ENCODE data around the gene ATOX1. TPM values are rescaled to one million over a fixed set of nuclear protein-coding genes. Genes with fewer than 3 reads are reported as not detected.
"Not testable (repeated sequence)": the region's sequence is repeated elsewhere in the genome, so short reads cannot be mapped to it uniquely, and the experiment has no call there.

The ATOX1 gene
- total and polyA plus RNA-seq, 2 of the 4 experiments (the other 2 are of a cell fraction), result 56.3 to 360 TPM

- Histone ChIP-seq H4K5ac (ENCODE audit: low read depth, low read length) (no peak overlapping the region), H3K36me3 (ENCODE audit: control insufficient read depth, insufficient read depth, low read length) (peaks cover 14% of the 10 kb centered on the region; the same call in 1 of the 2 replicates), H3K9ac (ENCODE audit: low read depth, low read length) (no peak overlapping the region), H2BK20ac (ENCODE audit: low read depth, low read length) (no peak overlapping the region), H2AK9ac (replicated peaks; ENCODE audit: low read depth, low read length, poor library complexity) (no peak overlapping the region), H3K14ac (replicated peaks; ENCODE audit: low read depth, low read length) (no peak overlapping the region), H3K79me1 (ENCODE audit: low read depth in 1 of 2, low read length in 2 of 2) (peaks cover 5 to 25% of the 10 kb centered on the region in 2 experiments; a peak in 3 of 4 replicates), H4K91ac (ENCODE audit: insufficient read depth, low read depth, low read length) (no peak overlapping the region), H3K9me3 (ENCODE audit: control insufficient read depth, insufficient read depth, low read length) (no peaks in the 10 kb centered on the region), H2BK15ac (ENCODE audit: low read depth, low read length) (no peak overlapping the region), H3K27me3 (ENCODE audit: control insufficient read depth, insufficient read depth, low read length) (no peaks in the 10 kb centered on the region), H3K4me2 (ENCODE audit: low read depth, low read length) (peak overlapping the region; percentile 54; the same call in 1 of the 2 replicates), H3K4me3 (ENCODE audit: insufficient read depth, low read depth, low read length) (no peak overlapping the region), H3K4me1 (ENCODE audit: control insufficient read depth, insufficient read depth, low read length) (peaks cover 3% of the 10 kb centered on the region; the same call in 1 of the 2 replicates), H3K4ac (ENCODE audit: low read depth, low read length) (no peak overlapping the region), H4K8ac (ENCODE audit: low read depth in 2 of 2, low read length in 2 of 2) (no peak overlapping the region), H3K18ac (ENCODE audit: low read depth, low read length) (no peak overlapping the region), H3K56ac (ENCODE audit: extremely low read depth, insufficient read depth, low read length) (no peak overlapping the region), H2AFZ (replicated peaks; ENCODE audit: low read length, poor library complexity) (no peak overlapping the region), H4K20me1 (ENCODE audit: insufficient read depth, low read length) (peaks cover 87% of the 10 kb centered on the region), H3K23ac (ENCODE audit: low read depth, low read length) (no peak overlapping the region), H2BK5ac (ENCODE audit: low read depth, low read length, poor library complexity, severe bottlenecking) (no peak overlapping the region), H3K9me1 (ENCODE audit: insufficient read depth, low read length) (peaks cover 4% of the 10 kb centered on the region; the same call in 1 of the 2 replicates), H2AK5ac (ENCODE audit: low read depth, low read length) (no peak overlapping the region), H3K27ac (ENCODE audit: insufficient read depth, low read length) (no peak overlapping the region), H2BK120ac (ENCODE audit: low read depth, low read length) (no peak overlapping the region)
- BruUV-seq (replicated peaks), result no TSS peak
- in situ Hi-C loops (cut with MboI; ENCODE audit: low sequenced_read_pairs) (no loop called here), intact Hi-C loops (cut with micrococcal nuclease) (no loop called here), dilution Hi-C loops (cut with HindIII; ENCODE audit: low sequenced_read_pairs, unreplicated experiment) (no loop called here)
- no peak for ATAC-seq (ENCODE audit: low read depth)
- no peak for DNase-seq
- CTCF ChIA-PET, result no interaction called here
- whole genome bisulfite sequencing, 2 experiments (ENCODE audit: extremely low coverage in 2 of 2, insufficient read length in 1 of 2), result no CpG with 5 or more reads among the region's 3 CpGs
- POLR2A ChIA-PET (ENCODE audit: unreplicated experiment), result no interaction called here
- no peak for TF ChIP-seq CHD1 (IDR thresholded peaks at IDR 0.05; ENCODE audit: low read depth, low read length)
Observed at GRCh38 chr5:151784141-151784540, 25.7 kb upstream of the ATOX1 start.

DNA sequence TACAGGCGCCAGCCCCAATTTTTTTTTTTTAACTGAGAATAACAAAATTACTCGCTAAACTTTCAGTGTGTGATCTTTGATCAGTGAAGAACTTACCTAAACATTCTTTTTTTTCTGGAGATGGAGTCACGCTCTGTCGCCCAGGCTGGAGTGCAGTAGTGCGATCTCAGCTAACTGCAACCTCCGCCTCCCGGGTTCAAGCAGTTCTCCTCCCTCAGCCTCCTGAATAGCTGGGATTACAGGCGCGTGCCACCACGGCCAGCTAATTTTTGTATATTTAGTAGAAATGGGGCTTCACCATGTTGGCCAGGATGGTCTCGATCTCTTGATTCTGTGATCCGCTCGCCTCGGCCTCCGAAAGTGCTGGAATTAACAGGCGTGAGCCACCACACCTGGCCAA is 25.2 kb upstream of the ATOX1 start:
- peaks cover 1 to 21% of the 10 kb centered on the region in 2 experiments; a peak in 3 of 4 replicates for H3K79me1 ChIP-seq (ENCODE audit: low read depth in 1 of 2, low read length in 2 of 2)
- H2BK20ac ChIP-seq (ENCODE audit: low read depth, low read length); H3K4me3 ChIP-seq (ENCODE audit: insufficient read depth, low read depth, low read length); H2AK5ac ChIP-seq (ENCODE audit: low read depth, low read length); H3K27ac ChIP-seq (ENCODE audit: insufficient read depth, low read length); H3K9me3 ChIP-seq (ENCODE audit: control insufficient read depth, insufficient read depth, low read length); H3K56ac ChIP-seq (ENCODE audit: extremely low read depth, insufficient read depth, low read length); H3K27me3 ChIP-seq (ENCODE audit: control insufficient read depth, insufficient read depth, low read length); BruUV-seq (replicated peaks); dilution Hi-C loops (cut with HindIII; ENCODE audit: low sequenced_read_pairs, unreplicated experiment); H3K14ac ChIP-seq (replicated peaks; ENCODE audit: low read depth, low read length); intact Hi-C loops (cut with micrococcal nuclease); H2AFZ ChIP-seq (replicated peaks; ENCODE audit: low read length, poor library complexity); H3K4me2 ChIP-seq (ENCODE audit: low read depth, low read length); H3K4me1 ChIP-seq (ENCODE audit: control insufficient read depth, insufficient read depth, low read length); H3K23ac ChIP-seq (ENCODE audit: low read depth, low read length); H4K8ac ChIP-seq (ENCODE audit: low read depth in 2 of 2, low read length in 2 of 2); H4K5ac ChIP-seq (ENCODE audit: low read depth, low read length); H3K9me1 ChIP-seq (ENCODE audit: insufficient read depth, low read length); H2AK9ac ChIP-seq (replicated peaks; ENCODE audit: low read depth, low read length, poor library complexity); H2BK15ac ChIP-seq (ENCODE audit: low read depth, low read length); H2BK120ac ChIP-seq (ENCODE audit: low read depth, low read length); H3K18ac ChIP-seq (ENCODE audit: low read depth, low read length); POLR2A ChIA-PET (ENCODE audit: unreplicated experiment); in situ Hi-C loops (cut with MboI; ENCODE audit: low sequenced_read_pairs); H3K9ac ChIP-seq (ENCODE audit: low read depth, low read length); H3K4ac ChIP-seq (ENCODE audit: low read depth, low read length); DNase-seq; H4K91ac ChIP-seq (ENCODE audit: insufficient read depth, low read depth, low read length); H2BK5ac ChIP-seq (ENCODE audit: low read depth, low read length, poor library complexity, severe bottlenecking); ATAC-seq (ENCODE audit: low read depth): not testable (repeated sequence)
- peaks cover 11% of the 10 kb centered on the region; the same call in 1 of the 2 replicates for H3K36me3 ChIP-seq (ENCODE audit: control insufficient read depth, insufficient read depth, low read length)
- H4K20me1 ChIP-seq (ENCODE audit: insufficient read depth, low read length), result peaks cover 91% of the 10 kb centered on the region
- CTCF ChIA-PET, result interaction anchor here (0.5 kb wide), 1 partner anchor 15 kb away, joined by 3 read pairs; no protein-coding TSS in a partner anchor
- WGBS, 2 experiments (ENCODE audit: extremely low coverage in 2 of 2, insufficient read length in 1 of 2), result no CpG with 5 or more reads among the region's 16 CpGs

All from IMR-90 (cell line).